Measurements from ENCODE around the gene AP5B1.
"Not testable (repeated sequence)": the region's sequence is repeated elsewhere in the genome, so short reads cannot be mapped to it uniquely, and the experiment has no call there.

The AP5B1 gene

DNA sequence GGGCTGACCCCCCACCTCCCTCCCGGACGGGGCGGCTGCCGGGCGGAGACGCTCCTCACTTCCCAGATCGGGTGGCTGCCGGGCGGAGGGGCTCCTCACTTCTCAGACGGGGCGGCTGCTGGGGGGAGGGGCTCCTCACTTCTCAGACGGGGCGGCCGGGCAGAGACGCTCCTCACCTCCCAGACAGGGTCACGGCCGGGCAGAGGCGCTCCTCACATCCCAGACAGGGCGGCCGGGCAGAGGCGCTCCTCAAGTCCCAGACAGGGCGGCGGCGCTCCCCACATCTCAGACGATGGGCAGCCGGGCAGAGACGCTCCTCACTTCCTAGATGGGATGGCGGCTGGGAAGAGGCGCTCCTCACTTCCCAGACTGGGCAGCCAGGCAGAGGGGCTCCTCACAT is 18.0 kb downstream of the AP5B1 start:
- not testable (repeated sequence) for DNase-seq

DNA sequence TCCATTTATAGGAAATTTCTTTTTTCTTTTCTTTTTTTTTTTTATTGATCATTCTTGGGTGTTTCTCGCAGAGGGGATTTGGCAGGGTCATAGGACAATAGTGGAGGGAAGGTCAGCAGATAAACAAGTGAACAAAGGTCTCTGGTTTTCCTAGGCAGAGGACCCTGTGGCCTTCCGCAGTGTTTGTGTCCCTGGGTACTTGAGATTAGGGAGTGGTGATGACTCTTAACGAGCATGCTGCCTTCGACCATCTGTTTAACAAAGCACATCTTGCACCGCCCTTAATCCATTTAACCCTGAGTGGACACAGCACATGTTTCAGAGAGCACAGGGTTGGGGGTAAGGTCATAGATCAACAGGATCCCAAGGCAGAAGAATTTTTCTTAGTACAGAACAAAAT is 18.6 kb downstream of the AP5B1 start:
- DNase-seq: not testable (repeated sequence)

DNA sequence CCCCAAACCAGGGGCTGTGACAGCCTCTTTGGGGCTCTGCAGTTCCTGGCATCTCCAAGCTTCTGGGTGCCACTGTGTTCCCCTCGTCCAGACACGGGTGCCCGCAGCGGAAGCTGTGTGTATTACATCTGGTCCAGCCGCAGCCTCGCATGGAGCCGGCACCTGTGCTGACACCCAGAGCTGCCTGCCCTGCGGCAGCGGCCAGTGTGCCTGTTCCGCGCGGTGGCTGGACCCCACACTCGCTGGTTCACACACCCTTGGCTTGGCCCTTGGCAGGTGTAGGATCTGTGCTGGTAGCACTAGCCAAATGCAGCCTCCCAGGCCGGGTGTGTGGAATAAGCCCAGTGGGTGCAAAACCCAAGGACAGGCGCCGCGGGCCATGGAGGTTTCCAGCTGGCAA is 35.7 kb downstream of the AP5B1 start:
- no peak for DNase-seq

DNA sequence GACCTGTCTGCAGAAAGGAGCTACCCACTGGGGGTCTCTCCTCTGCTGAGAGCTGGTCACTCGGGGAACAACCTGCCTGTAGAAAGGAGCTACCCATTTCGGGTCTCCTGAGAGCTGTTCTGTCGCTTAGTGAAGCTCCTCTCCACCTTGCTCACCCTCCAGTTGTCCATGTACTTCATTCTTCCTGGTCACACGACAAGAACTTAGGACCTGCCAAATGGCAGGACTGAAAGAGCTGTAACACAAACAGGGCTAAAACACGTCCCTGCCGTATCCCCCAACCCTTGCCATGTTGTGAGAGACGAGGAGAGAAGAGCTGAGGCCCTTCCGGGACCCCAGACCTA is 36.1 kb downstream of the AP5B1 start:
- no peak for DNase-seq

DNA sequence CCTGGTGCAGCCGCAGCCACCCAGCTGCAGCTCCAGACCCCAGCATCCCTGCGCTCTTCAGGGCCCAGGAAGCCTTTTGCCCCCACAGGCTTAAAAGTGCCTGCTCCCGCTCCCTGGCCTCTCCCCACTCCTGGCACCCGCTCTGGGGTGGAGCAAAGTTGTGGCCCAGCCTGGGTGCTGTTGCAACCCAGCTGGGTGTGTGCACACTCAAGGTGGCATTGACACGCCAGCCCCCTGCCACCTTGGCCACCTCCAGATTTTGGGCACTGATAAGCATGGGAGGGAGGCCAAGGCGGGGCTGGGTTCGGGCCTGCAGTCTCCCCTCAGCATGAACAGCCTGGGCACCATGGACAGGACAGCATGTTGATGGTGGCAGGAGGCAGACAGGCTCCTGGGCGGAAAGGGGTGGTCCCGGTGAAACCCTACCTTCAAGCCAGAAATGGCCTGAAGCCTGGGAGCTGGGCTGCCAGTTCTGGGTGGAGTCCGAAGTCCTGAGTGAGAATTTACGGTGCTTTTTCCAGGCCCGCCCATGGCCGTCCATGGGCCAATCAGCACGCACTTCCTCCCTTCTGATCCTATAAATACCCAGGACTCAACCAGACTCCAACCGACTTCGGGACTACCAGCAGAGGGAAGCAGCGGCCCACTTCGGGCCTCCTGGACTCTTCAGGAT is 36.6 kb downstream of the AP5B1 start:
- DNase-seq: peak; percentile 38

DNA sequence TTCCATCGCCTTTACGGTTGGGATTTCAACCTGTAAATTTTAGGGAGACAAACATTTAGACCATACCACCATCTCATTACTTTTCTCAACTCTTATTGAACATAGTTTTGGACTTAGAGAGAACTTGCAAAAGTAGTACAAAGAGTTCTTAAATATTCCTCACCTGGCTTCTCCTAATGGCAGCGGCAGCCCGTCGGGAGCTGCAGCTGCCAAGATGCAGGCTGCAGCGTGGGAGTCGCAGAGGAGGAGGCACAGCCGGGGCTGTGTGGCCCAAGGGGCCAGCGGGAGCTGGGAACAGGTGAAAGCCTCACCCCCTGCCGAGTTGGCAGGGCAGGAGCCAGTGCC is 37.1 kb downstream of the AP5B1 start:
- DNase-seq: no peak

DNA sequence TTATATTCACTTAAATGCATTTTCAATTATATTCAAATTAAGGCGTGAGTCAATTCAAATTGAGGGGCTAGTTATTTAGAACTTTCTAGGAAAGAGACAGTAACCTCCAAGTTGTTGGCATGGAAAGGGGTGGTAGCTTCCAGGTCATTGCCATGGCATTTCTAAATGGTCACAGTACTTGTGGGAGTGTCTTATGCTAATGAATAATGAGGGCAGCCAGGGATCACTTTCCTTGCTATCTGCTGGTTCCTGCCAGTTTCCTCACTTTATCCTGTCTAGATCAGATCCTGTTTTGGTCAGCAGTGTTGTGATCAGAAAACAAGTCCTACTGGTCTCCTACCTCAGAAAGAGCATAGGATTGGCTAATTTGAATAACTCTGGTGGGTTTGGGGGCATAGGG is 38.4 kb downstream of the AP5B1 start:
- no peak for DNase-seq

DNA sequence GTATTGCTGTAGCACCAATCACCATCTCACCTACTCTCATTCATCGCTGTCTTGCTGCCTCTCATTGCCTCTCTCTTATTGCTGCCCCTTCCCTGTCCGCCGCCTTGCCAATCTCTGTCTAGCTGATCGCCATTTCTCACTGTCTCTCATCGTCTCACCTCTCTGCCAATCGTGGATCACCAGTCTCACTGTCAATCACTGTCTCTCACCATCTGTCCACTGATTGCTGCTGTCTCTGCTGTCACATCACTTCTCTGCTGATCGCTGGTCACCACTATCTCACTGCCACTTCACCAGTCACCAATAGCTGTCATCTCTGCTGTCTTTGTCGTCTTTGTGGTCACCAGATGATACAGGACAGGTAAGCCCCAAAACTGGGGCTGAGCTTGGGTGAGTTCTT is 39.6 kb downstream of the AP5B1 start:
- no peak for DNase-seq

DNA sequence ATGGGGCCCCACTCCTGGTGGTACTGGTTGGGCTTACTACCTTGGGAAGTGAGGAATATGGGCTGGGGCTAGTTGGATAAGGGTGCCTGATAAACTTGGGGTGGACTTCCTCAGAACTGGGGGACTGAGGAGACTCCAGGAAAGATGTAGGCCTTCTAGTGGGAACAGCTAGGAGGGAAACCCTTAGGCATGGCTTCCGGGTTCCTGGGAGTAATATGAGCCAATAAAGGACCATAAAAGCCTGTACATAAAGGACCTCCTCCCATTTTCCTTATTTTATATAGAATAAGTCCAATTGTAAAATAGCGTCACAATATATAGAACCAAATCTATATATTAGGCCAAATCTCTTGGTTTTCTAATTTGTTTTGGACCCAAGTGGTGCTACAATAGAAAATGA is 41.8 kb downstream of the AP5B1 start:
- no peak for DNase-seq

DNA sequence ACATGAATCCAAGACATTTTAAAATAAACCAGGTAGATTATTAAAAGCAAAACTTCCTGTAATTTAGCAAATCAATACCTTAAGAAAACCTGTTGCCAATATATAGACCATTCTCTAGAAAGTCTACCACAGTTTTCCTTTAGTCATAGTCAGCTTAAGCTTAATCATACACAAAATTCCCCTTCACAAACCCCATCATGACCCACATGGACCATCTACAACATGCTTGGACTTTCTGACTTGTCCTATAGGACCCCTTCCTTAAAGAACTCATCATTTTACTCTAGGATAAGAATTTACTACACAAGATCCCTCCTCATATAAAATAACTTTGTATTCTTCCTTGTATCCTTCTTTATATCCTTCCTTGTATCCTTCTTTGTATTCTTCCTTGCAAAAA is 44.0 kb downstream of the AP5B1 start:
- DNase-seq: no peak

DNA sequence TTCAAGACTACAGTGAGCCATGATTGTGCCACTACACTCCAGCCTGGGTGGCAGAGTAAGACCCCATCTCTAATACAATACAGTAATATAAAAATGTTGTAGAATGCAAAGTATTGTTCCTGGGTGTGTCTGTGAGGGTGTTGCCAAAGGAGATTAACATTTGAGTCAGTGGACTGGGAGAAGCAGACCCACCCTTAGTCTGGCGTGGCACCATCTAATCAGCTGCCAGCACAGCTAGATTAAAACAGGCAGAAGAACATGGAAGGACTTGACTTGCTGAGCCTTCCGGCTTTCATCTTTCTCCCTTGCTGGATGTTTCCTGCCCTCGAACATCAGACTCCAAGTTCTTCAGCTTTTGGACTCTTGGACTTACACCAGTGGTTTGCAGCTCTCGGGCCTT is 45.7 kb downstream of the AP5B1 start:
- DNase-seq: not testable (repeated sequence)

DNA sequence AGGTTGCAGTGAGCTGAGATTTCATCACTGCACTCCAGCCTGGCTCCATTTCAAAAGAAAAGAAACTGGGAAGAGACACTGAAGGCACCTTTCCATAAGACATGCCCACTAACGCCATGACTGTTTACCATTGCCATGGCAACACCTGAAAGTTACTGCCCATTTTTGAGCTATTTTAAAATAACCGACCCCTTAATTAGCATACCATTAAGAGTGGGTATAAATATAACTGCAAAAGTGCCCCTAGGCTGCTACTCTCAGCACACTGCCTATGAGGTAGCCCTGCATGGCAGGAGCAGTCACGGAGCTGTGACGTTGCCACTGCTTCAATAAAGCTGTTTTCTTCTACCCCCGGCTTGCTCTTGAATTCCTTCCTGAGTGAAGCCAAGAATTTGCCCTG is 50.3 kb downstream of the AP5B1 start:
- DNase-seq: no peak

DNA sequence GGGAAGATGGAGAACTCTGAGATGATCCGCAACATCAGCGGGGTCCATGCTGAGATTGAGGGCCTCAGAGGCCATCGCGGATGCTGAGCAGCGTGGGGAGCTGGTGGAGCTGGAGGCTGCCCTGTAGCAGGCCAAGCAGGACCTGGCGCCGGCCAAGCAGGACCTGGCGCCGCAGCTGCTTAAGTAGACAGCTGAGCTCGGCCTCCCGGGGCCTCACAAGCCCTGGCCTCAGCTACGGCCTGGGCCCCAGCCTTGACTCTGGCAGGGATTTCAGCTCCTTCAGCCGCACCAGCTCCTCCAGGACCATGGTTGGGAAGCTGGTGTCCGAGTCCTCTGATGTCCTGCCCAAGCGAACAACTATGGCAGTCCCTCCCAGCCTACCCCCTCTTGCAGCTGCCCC is 52.9 kb downstream of the AP5B1 start:
- no peak for DNase-seq

DNA sequence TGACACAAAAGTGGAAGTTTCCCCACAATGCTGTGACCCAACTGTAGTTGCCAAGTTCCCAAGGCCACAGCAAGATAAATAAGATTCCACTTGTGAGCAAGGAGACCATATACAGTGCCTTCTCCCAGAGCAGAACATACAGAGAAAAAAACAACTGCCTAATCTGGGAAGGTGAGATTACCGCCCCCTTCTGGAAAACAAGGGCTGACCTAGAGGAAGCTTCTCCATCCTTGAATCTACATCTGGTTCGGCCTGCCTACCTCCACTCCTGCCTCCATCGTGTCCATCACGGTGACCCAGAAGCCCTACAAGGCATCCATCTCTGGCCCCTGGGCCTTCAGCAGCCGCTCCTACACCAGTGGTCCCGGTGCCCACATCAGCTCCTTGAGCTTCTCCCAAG is 54.1 kb downstream of the AP5B1 start:
- DNase-seq: no peak
